Gastroesophageal sphincter (tissue), 3 donors: ENCODE results near the gene TRMU.

Experiments
- POLR2AphosphoS5 ChIP-seq: sonication (generic); formaldehyde crosslinking; IDR thresholded peaks from one replicate; pipeline ENCODE4 v1.6.1; 2017; ENCODE audit warnings: antibody characterized with exemption
- TF ChIP-seq, protein P1 (sequence below), 4 experiments: fragments of 200-600 bp in 2 of 4; fragments of 450-650 bp in 2 of 4; sonication (generic) in 1 of 4; IDR thresholded peaks; one replicate each; pipeline ENCODE4 v1.5.1; 2017 to 2019; ENCODE audit warnings: antibody characterized with exemption in 4 of 4, mild to moderate bottlenecking in 2 of 4, moderate library complexity in 2 of 4

DNA sequence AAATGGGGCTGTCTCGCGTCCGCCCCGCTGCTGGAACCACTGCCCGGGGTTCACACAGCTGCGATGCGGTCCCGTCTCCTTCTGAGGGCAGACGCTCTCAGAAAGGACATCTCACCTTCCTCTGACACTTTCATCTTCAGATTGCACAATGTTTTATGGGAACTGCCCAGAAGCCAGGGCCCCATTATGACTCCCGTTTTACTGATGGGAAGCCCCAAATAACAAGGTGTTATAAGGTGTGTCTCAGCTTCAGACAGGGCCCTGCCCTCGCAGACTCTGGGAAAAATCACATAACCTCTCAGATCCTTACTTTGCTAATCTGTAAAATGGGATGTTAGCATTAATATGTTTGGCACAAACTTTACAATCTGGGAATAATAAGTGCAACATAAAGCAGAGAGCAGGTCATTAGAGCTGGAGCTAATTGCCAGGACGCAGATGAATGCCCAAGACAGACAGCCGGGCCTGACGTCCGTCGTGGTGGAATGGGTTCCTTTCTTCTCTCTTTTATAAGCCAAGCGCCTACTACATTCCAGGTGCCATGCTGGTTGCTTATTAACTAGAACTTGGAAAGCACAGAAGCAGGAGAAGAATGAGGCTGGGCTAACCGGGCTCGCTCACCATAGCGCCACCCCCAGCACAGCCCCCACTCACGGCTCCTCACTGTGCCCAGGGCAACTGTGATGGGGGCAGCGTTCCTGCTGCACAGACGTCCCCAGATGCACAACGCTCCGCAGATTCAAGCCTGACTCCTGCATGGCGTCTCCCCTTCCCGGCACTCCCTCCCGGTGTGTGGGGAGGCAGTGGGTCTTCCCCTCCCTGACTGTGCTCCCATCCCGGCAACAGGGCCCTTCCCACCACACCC lies 43.8 kb downstream of the TRMU start:
- TF ChIP-seq POLR2AphosphoS5 = no peak
- TF ChIP-seq, protein P1, sequence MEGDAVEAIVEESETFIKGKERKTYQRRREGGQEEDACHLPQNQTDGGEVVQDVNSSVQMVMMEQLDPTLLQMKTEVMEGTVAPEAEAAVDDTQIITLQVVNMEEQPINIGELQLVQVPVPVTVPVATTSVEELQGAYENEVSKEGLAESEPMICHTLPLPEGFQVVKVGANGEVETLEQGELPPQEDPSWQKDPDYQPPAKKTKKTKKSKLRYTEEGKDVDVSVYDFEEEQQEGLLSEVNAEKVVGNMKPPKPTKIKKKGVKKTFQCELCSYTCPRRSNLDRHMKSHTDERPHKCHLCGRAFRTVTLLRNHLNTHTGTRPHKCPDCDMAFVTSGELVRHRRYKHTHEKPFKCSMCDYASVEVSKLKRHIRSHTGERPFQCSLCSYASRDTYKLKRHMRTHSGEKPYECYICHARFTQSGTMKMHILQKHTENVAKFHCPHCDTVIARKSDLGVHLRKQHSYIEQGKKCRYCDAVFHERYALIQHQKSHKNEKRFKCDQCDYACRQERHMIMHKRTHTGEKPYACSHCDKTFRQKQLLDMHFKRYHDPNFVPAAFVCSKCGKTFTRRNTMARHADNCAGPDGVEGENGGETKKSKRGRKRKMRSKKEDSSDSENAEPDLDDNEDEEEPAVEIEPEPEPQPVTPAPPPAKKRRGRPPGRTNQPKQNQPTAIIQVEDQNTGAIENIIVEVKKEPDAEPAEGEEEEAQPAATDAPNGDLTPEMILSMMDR (IDR thresholded peaks at IDR 0.05) = no peak
